GM19099 (cell line): Measurements from ENCODE around the gene RRAGD.

Experiments used
- POLR2A ChIP-seq: IDR thresholded peaks from 3 replicates; pipeline ENCODE4 v1.6.1; 2011; ENCODE audit warnings: low read depth; ENCODE audit not compliant: insufficient read length; ENCODE audit errors: extremely low read depth

Gene RRAGD

GRCh38 chr6:89398762-89399525 lies 13.1 kb downstream of the RRAGD start:
- no peak for TF ChIP-seq POLR2A

- TF ChIP-seq POLR2A, result no peak
These were observed 18.4 kb downstream of the RRAGD start for GRCh38 chr6:89393659-89394058.

GRCh38 chr6:89392823-89393222 lies 19.2 kb downstream of the RRAGD start:
- no peak for TF ChIP-seq POLR2A

GRCh38 chr6:89388846-89389245 lies 23.2 kb downstream of the RRAGD start:
- no peak for TF ChIP-seq POLR2A

- no peak for TF ChIP-seq POLR2A
These were observed 24.4 kb downstream of the RRAGD start for GRCh38 chr6:89387516-89388201.

- TF ChIP-seq POLR2A, result no peak
These were observed 25.1 kb downstream of the RRAGD start for GRCh38 chr6:89386917-89387491.

GRCh38 chr6:89385846-89386245 lies 26.2 kb downstream of the RRAGD start:
- TF ChIP-seq POLR2A, result no peak

GRCh38 chr6:89385156-89385667 lies 26.9 kb downstream of the RRAGD start:
- no peak for TF ChIP-seq POLR2A

GRCh38 chr6:89381031-89381430 lies 31.0 kb downstream of the RRAGD start:
- TF ChIP-seq POLR2A, result no peak

- no peak for TF ChIP-seq POLR2A
These were observed 32.8 kb downstream of the RRAGD start for GRCh38 chr6:89379281-89379680.

- TF ChIP-seq POLR2A, result no peak
These were observed 33.4 kb downstream of the RRAGD start for GRCh38 chr6:89378628-89379027.

- no peak for TF ChIP-seq POLR2A
These were observed 36.4 kb downstream of the RRAGD start for GRCh38 chr6:89375427-89376267.

GRCh38 chr6:89372506-89372901 lies 39.6 kb downstream of the RRAGD start:
- TF ChIP-seq POLR2A, result no peak

- no peak for TF ChIP-seq POLR2A
These were observed 40.1 kb downstream of the RRAGD start for GRCh38 chr6:89371849-89372505.

GRCh38 chr6:89368999-89369398 lies 43.1 kb downstream of the RRAGD start:
- no peak for TF ChIP-seq POLR2A

- no peak for TF ChIP-seq POLR2A
These were observed 44.0 kb downstream of the RRAGD start for GRCh38 chr6:89368107-89368506.
